HepG2 (cell line): ENCODE measurements around the gene MTCL1. TPM values are rescaled to one million over a fixed set of nuclear protein-coding genes. Genes with fewer than 3 reads are reported as not detected.

Experiments used
- ATAC-seq: fragments of 200-7000 bp; cut with Tn5 transposase; 3 replicates; pipeline ENCODE4 v1.9.1; 2020; ENCODE audit warnings: mild to moderate bottlenecking, moderate library complexity
- BruUV-seq: library from RNA; stranded (reverse); fragments of 400-500 nt; replicated peaks from 2 replicates; lab custom pipeline; 2021; lab: Mats Ljungman, UMichigan
- CTCF ChIA-PET: fragments of 300-600 bp; formaldehyde crosslinking; extraction: SDS; loops from one replicate; lab custom pipeline; 2021; ENCODE audit warnings: low total read pairs, inconsistent platforms, low intra/inter-chr PET ratio; lab: Yijun Ruan, JAX
- POLR2A ChIA-PET: fragments of 350-600 bp; sonication (Branson Sonifier 250); formaldehyde crosslinking; loops from one replicate; lab custom pipeline; 2020; ENCODE audit warnings: antibody characterized with exemption, inconsistent platforms; lab: Yijun Ruan, JAX
- DNase-seq: peaks from one replicate; pipeline ENCODE4 v3.0.0-alpha.2; 2015; ENCODE audit warnings: low spot score
- FAIRE-seq: peaks from 3 replicates; lab custom pipeline; 2011; peaks lifted over from hg19 to GRCh38; lab: Jason Lieb, UNC
- H2AFZ ChIP-seq: one replicate; pipeline ENCODE4 v1.6.1; 2011; ENCODE audit warnings: low read length, inconsistent platforms
- H3K27ac ChIP-seq: fragments of 300-600 bp; 3 replicates; pipeline ENCODE4 v1.8.0; 2011; ENCODE audit warnings: mixed run types, mild to moderate bottlenecking, mixed read lengths, low read length, inconsistent platforms; ENCODE audit not compliant: insufficient read depth; ENCODE audit errors: extremely low read length
- H3K27me3 ChIP-seq, 2 experiments: fragments of 200-600 bp in 1 of 2; 2 replicates in 1 of 2; 3 replicates in 1 of 2; pipeline versions ENCODE4 v1.6.0 to v1.8.0; 2011; ENCODE audit warnings: low read length in 2 of 2, mild to moderate bottlenecking in 2 of 2, moderate library complexity in 2 of 2, inconsistent platforms in 1 of 2; ENCODE audit not compliant: insufficient read depth in 2 of 2, control insufficient read depth in 1 of 2
- H3K36me3 ChIP-seq, 2 experiments: fragments of 200-600 bp in 1 of 2; replicated peaks in 1 of 2; 2 replicates in 1 of 2; 3 replicates in 1 of 2; pipeline versions ENCODE4 v1.5.1 to v1.8.0; 2011; ENCODE audit warnings: low read length in 2 of 2, inconsistent platforms in 1 of 2; ENCODE audit not compliant: insufficient read depth in 2 of 2, control insufficient read depth in 1 of 2
- H3K4me1 ChIP-seq: 2 replicates; pipeline ENCODE4 v1.5.1; 2012; ENCODE audit warnings: low read length, inconsistent platforms; ENCODE audit not compliant: insufficient read depth
- H3K4me2 ChIP-seq: 2 replicates; pipeline ENCODE4 v1.6.0; 2011; ENCODE audit warnings: low read depth, low read length, inconsistent platforms
- H3K4me3 ChIP-seq, 3 experiments: fragments of 200-600 bp in 1 of 3; sonication (generic), shearing (Covaris generic) in 1 of 3; replicated peaks in 1 of 3; 2 replicates each; pipeline ENCODE4 v1.5.1; 2011 to 2016; ENCODE audit warnings: low read length in 3 of 3, inconsistent platforms in 2 of 3, low read depth in 2 of 3, mild to moderate bottlenecking in 2 of 3, control low read depth in 1 of 3, mixed read lengths in 1 of 3; ENCODE audit not compliant: insufficient read depth in 1 of 3
- H3K79me2 ChIP-seq: one replicate; pipeline ENCODE4 v1.6.1; 2011; ENCODE audit warnings: low read length, inconsistent platforms; ENCODE audit not compliant: insufficient read depth
- H3K9ac ChIP-seq: 2 replicates; pipeline ENCODE4 v1.6.0; 2011; ENCODE audit warnings: mild to moderate bottlenecking, low read depth, low read length, inconsistent platforms; ENCODE audit not compliant: insufficient read depth
- H3K9me3 ChIP-seq: 2 replicates; pipeline ENCODE4 v1.5.1; 2012; ENCODE audit warnings: mild to moderate bottlenecking, low read length
- H4K20me1 ChIP-seq: 2 replicates; pipeline ENCODE4 v1.6.0; 2011; ENCODE audit warnings: inconsistent platforms, mild to moderate bottlenecking, low read length, moderate library complexity; ENCODE audit not compliant: insufficient read depth
- ASH2L ChIP-seq: fragments of 300-600, 200-600 bp; sonication (generic); IDR thresholded peaks from 2 replicates; pipeline ENCODE4 v1.7.0; 2017; ENCODE audit warnings: low read depth, mild to moderate bottlenecking, moderate library complexity, mixed read lengths, low read length; ENCODE audit not compliant: insufficient read length
- BATF2 ChIP-seq: sonication (generic); formaldehyde crosslinking; IDR thresholded peaks from 2 replicates; pipeline ENCODE4 v1.8.0; 2022; ENCODE audit warnings: mild to moderate bottlenecking, missing genetic modification reagents, moderate library complexity
- FOXP4 ChIP-seq: sonication (generic); formaldehyde crosslinking; IDR thresholded peaks from 2 replicates; pipeline ENCODE4 v1.4.0; 2020; ENCODE audit warnings: missing genetic modification reagents
- NFE2L1 ChIP-seq: sonication (generic); formaldehyde crosslinking; IDR thresholded peaks from 2 replicates; pipeline ENCODE4 v1.4.0; 2020; ENCODE audit warnings: missing genetic modification reagents, mild to moderate bottlenecking, borderline replicate concordance
- NR3C1 ChIP-seq: sonication (generic); formaldehyde crosslinking; IDR thresholded peaks from 2 replicates; pipeline ENCODE4 v1.4.0; 2020; ENCODE audit warnings: missing genetic modification reagents
- TMF1 ChIP-seq: sonication (generic); formaldehyde crosslinking; IDR thresholded peaks from 2 replicates; pipeline ENCODE4 v1.8.1; 2022; ENCODE audit warnings: low read depth, missing genetic modification reagents
- ZFP82 ChIP-seq: sonication (generic); formaldehyde crosslinking; IDR thresholded peaks from 2 replicates; pipeline ENCODE4 v1.5.1; 2020; ENCODE audit warnings: mild to moderate bottlenecking, missing genetic modification reagents, borderline replicate concordance
- ZHX1 ChIP-seq: sonication (generic); formaldehyde crosslinking; IDR thresholded peaks from 2 replicates; pipeline ENCODE4 v1.8.1; 2022; ENCODE audit warnings: low read depth, mild to moderate bottlenecking, missing genetic modification reagents
- ZNF24 ChIP-seq: fragments of 450-650 bp; IDR thresholded peaks from 2 replicates; pipeline ENCODE4 v1.6.1; 2017; ENCODE audit warnings: antibody characterized with exemption, mild to moderate bottlenecking
- ZNF383 ChIP-seq: sonication (generic); formaldehyde crosslinking; IDR thresholded peaks from 2 replicates; pipeline ENCODE4 v1.4.0; 2020; ENCODE audit warnings: missing genetic modification reagents, mild to moderate bottlenecking, borderline replicate concordance
- ZNF558 ChIP-seq: sonication (generic); formaldehyde crosslinking; IDR thresholded peaks from 2 replicates; pipeline ENCODE4 v1.9.0; 2022; ENCODE audit warnings: mild to moderate bottlenecking, missing genetic modification reagents, borderline replicate concordance
- ZNF7 ChIP-seq: IDR thresholded peaks from 2 replicates; pipeline ENCODE4 v1.6.1; 2016; ENCODE audit warnings: missing biosample characterization, missing genetic modification reagents
- ZNF784 ChIP-seq: sonication (generic); formaldehyde crosslinking; IDR thresholded peaks from 2 replicates; pipeline ENCODE4 v1.5.1; 2020; ENCODE audit warnings: missing genetic modification reagents, mild to moderate bottlenecking, borderline replicate concordance
- ZSCAN31 ChIP-seq: sonication (generic); formaldehyde crosslinking; IDR thresholded peaks from 2 replicates; pipeline ENCODE4 v1.5.0; 2020; ENCODE audit warnings: low read depth, mild to moderate bottlenecking, missing genetic modification reagents
- WGBS: methylation state at CpG from one replicate; pipeline ENCODE4 v1.1.6; 2017; ENCODE audit warnings: low lambda C conversion rate; 5-methylcytosine and 5-hydroxymethylcytosine counted together
- in situ Hi-C: cut with HindIII; loops from 2 replicates; pipeline ENCODE4 v1.10.0; 2017; ENCODE audit warnings: low pct_unique_long_range_greater_than_20kb; ENCODE audit not compliant: extremely low pct_ligation_motif_present
- intact Hi-C: fragments of 100-400 bp; cut with micrococcal nuclease; formaldehyde crosslinking; loops from one replicate; pipeline ENCODE4 v1.10.0; 2022; ENCODE audit not compliant: unreplicated experiment
- polyA plus RNA-seq, 8 experiments: library from polyadenylated mRNA; depleted of rRNA in 3 of 8; stranded (reverse) in 7 of 8; unstranded in 1 of 8; fragments of >200 nt; fragmentation: Illumina TruSeq in 4 of 8; extraction: Trizol in 4 of 8; gene quantifications; 2 replicates each; pipeline versions ENCODE4 v1.2.1 to v1.2.3, GENCODE V29; 2011 to 2016; ENCODE audit warnings: low read depth in 4 of 8, missing spikeins in 1 of 8, mixed read lengths in 1 of 8; ENCODE audit not compliant: insufficient read depth in 1 of 8
- total RNA-seq, 5 experiments: library from RNA; depleted of rRNA; stranded (reverse); fragments of >200 nt; fragmentation: Illumina TruSeq; extraction: Trizol; gene quantifications; 2 replicates each; pipeline ENCODE4 v1.2.3, GENCODE V29; 2016; ENCODE audit warnings: low read depth in 1 of 5

MTCL1 gene
- total and polyA plus RNA-seq, 2 of the 13 experiments (the other 11 are each of a cell fraction or from before 2014, with no cell fraction given), result 3.1 to 3.2 TPM

GRCh38 chr18:8842506-8842905 lies 137.2 kb downstream of the MTCL1 start:
- 39% methylated on average over 5 of the region's 5 CpGs for WGBS

More at GRCh38 chr18:8842506-8842905, 137.2 kb downstream of the MTCL1 start:
- Histone ChIP-seq H3K9me3 (no peaks in the 10 kb centered on the region), H4K20me1 (no peaks in the 10 kb centered on the region), H3K36me3 (no peaks in the 10 kb centered on the region), H3K27ac (no peak overlapping the region), H2AFZ (no peak overlapping the region), H3K79me2 (no peaks in the 10 kb centered on the region), H3K9ac (no peak overlapping the region), H3K27me3 (peaks cover 0 to 9% of the 10 kb centered on the region in 2 experiments; a peak in 2 of 5 replicates), H3K4me2 (no peak overlapping the region), H3K4me3 (no peak overlapping the region), H3K4me1 (no peaks in the 10 kb centered on the region)
- no peak for ATAC-seq
- FAIRE-seq, result no peak
- BruUV-seq, result no TSS peak
- in situ Hi-C loops, result no loop called here
- intact Hi-C loops, result no loop called here
- DNase-seq, result no peak
- no peak for TF ChIP-seq ZNF7
- no peak for TF ChIP-seq NR3C1 (CRISPR knock-in tag)
- TF ChIP-seq ZHX1, result no peak
- no peak for TF ChIP-seq ASH2L
- TF ChIP-seq TMF1 (CRISPR knock-in tag), result no peak
- TF ChIP-seq ZSCAN31, result no peak
- no peak for TF ChIP-seq FOXP4
- no peak for TF ChIP-seq ZNF24
- TF ChIP-seq ZFP82 (CRISPR knock-in tag), result no peak
- TF ChIP-seq NFE2L1 (CRISPR knock-in tag), result no peak
- TF ChIP-seq BATF2, result no peak
- TF ChIP-seq ZNF784 (CRISPR knock-in tag), result no peak
- TF ChIP-seq ZNF558 (CRISPR knock-in tag), result no peak
- no peak for TF ChIP-seq ZNF383 (CRISPR knock-in tag)
- ChIA-PET CTCF (no interaction called here), POLR2A (no interaction called here)
